ENCODE data around the gene COL15A1. TPM values are rescaled to one million over a fixed set of nuclear protein-coding genes. Genes with fewer than 3 reads are reported as not detected.

COL15A1 gene
- total and polyA plus RNA-seq, 2 of the 8 experiments (the other 6 are each of a cell fraction or from before 2014, with no cell fraction given): 0.12 to 0.15 TPM

GRCh38 chr9:99027443-99027842 lies 83.7 kb downstream of the COL15A1 start:
- DNase-seq (ENCODE audit: low read depth in 1 of 2, low spot score in 2 of 2) (no peak), FAIRE-seq (no peak)
- Histone ChIP-seq H3K4me2 (ENCODE audit: insufficient read depth in 1 of 2, low read depth in 2 of 2, low read length in 2 of 2) (no peak overlapping the region), H3K4me1 (replicated peaks in 1 of 4; ENCODE audit: control insufficient read depth in 3 of 4, insufficient read depth in 4 of 4, low read length in 3 of 4) (no peaks in the 10 kb centered on the region), H3K79me2 (ENCODE audit: control insufficient read depth in 1 of 2, insufficient read depth in 2 of 2, low read length in 2 of 2) (no peaks in the 10 kb centered on the region), H2BK120ac (replicated peaks; ENCODE audit: low read depth, low read length) (no peak overlapping the region), H2BK5ac (ENCODE audit: low read depth, low read length) (no peak overlapping the region), H3K14ac (ENCODE audit: insufficient read length) (no peak overlapping the region), H2AFZ (ENCODE audit: low read length) (no peak overlapping the region), H2BK12ac (ENCODE audit: low read depth, low read length) (no peak overlapping the region), H2AK5ac (ENCODE audit: low read depth, low read length) (no peak overlapping the region), H4K8ac (ENCODE audit: extremely low read depth, insufficient read depth, low read length) (no peak overlapping the region), H4K5ac (ENCODE audit: insufficient read length, low read depth, low read length) (no peak overlapping the region), H2BK15ac (ENCODE audit: low read length) (no peak overlapping the region), H3K9ac (replicated peaks in 1 of 4; ENCODE audit: extremely low read depth in 1 of 4, low read depth in 3 of 4, low read length in 3 of 4) (no peak overlapping the region), H3K23ac (ENCODE audit: insufficient read length) (no peak overlapping the region), H3K79me1 (ENCODE audit: low read depth, low read length) (0 out of 2 replicates have a peak, but pooled peaks cover 2% of the 10 kb centered on the region), H3K4me3 (ENCODE audit: extremely low read depth in 1 of 4, insufficient read depth in 2 of 4, low read depth in 3 of 4, low read length in 4 of 4) (no peak overlapping the region), H3K23me2 (ENCODE audit: low read depth, low read length) (no peaks in the 10 kb centered on the region), H4K91ac (replicated peaks; ENCODE audit: insufficient read length, low read length) (no peak overlapping the region), H4K20me1 (replicated peaks in 1 of 2; ENCODE audit: control insufficient read depth in 1 of 2, insufficient read depth in 2 of 2, low read length in 2 of 2) (no peaks in the 10 kb centered on the region), H2BK20ac (ENCODE audit: low read length) (no peak overlapping the region), H3K18ac (ENCODE audit: extremely low read depth, low read length) (no peak overlapping the region), H3K4ac (replicated peaks; ENCODE audit: insufficient read length, low read depth, low read length) (no peak overlapping the region), H3K9me3 (ENCODE audit: insufficient read depth in 2 of 2, low read depth in 1 of 2, low read length in 1 of 2) (no peaks in the 10 kb centered on the region), H3K36me3 (ENCODE audit: control insufficient read depth in 2 of 4, insufficient read depth in 4 of 4, low read length in 3 of 4) (no peaks in the 10 kb centered on the region), H3K27ac (ENCODE audit: low read depth, low read length) (no peak overlapping the region), H3K27me3 (replicated peaks in 1 of 4; ENCODE audit: control insufficient read depth in 3 of 4, extremely low read depth in 1 of 4, insufficient read depth in 3 of 4, low read length in 3 of 4) (no peaks in the 10 kb centered on the region), H3K56ac (replicated peaks; ENCODE audit: insufficient read length, low read depth, low read length) (no peak overlapping the region)
- CTCF ChIA-PET (ENCODE audit: partially characterized antibody): interaction anchor here (0.6 to 3.0 kb wide), 14 partner anchors 10 to 178 kb away, joined by 3 to 13 read pairs (median 4); no protein-coding TSS in a partner anchor
- POLR2A ChIA-PET (ENCODE audit: partially characterized antibody): no interaction called here
- 67% methylated on average over 1 of the region's 1 CpG; no CpG with 5 or more reads in 1 of the 2 experiments for WGBS, 2 experiments (ENCODE audit: extremely low coverage in 1 of 2, insufficient coverage in 1 of 2, insufficient read length in 1 of 2, insufficient replicate concordance in 2 of 2, low coverage in 1 of 2, low lambda C conversion rate in 2 of 2, missing lambda C conversion rate in 1 of 2)
- TF ChIP-seq BRCA1 (IDR thresholded peaks at IDR 0.05; ENCODE audit: low read depth, low read length): no peak

Measured in H1 (cell line).